HG03103 (cell line): Measurements from ENCODE around the gene MGST3.
"Not testable (repeated sequence)": the region's sequence is repeated elsewhere in the genome, so short reads cannot be mapped to it uniquely, and the experiment has no call there.

Source experiments
- ATAC-seq: cut with Tn5 transposase; IDR thresholded peaks from one replicate; pipeline ENCODE4 v1.9.1; 2021; ENCODE audit warnings: low read depth; ENCODE audit not compliant: unreplicated experiment

MGST3 gene

GRCh38 chr1:165628147-165628822, 2.7 kb upstream of the MGST3 start:
- no peak for ATAC-seq

- no peak for ATAC-seq
Measured at GRCh38 chr1:165629151-165629550, 1.9 kb upstream of the MGST3 start.

GRCh38 chr1:165629848-165630628, 996 bp upstream of the MGST3 start:
- no peak for ATAC-seq

GRCh38 chr1:165631342-165632151, 513 bp downstream of the MGST3 start:
- ATAC-seq: peak; percentile 30

- ATAC-seq: no peak
Measured at GRCh38 chr1:165632152-165632469, 1.1 kb downstream of the MGST3 start.

- no peak for ATAC-seq
Measured at GRCh38 chr1:165632491-165632890, 1.5 kb downstream of the MGST3 start.

- no peak for ATAC-seq
Measured at GRCh38 chr1:165633614-165634013, 2.6 kb downstream of the MGST3 start.

GRCh38 chr1:165634154-165634921, 3.3 kb downstream of the MGST3 start:
- no peak for ATAC-seq

- no peak for ATAC-seq
Measured at GRCh38 chr1:165635329-165635728, 4.3 kb downstream of the MGST3 start.

- ATAC-seq: no peak
Measured at GRCh38 chr1:165635823-165636222, 4.8 kb downstream of the MGST3 start.

- ATAC-seq: no peak
Measured at GRCh38 chr1:165637427-165637826, 6.4 kb downstream of the MGST3 start.

- not testable (repeated sequence) for ATAC-seq
Measured at GRCh38 chr1:165638211-165638610, 7.2 kb downstream of the MGST3 start.

- ATAC-seq: peak; percentile 23
Measured at GRCh38 chr1:165639821-165640623, 9.0 kb downstream of the MGST3 start.

GRCh38 chr1:165641231-165641987, 10.4 kb downstream of the MGST3 start:
- no peak for ATAC-seq

GRCh38 chr1:165644064-165644735, 13.2 kb downstream of the MGST3 start:
- ATAC-seq: no peak

GRCh38 chr1:165645654-165646366, 14.8 kb downstream of the MGST3 start:
- no peak for ATAC-seq

- ATAC-seq: no peak
Measured at GRCh38 chr1:165647517-165647916, 16.5 kb downstream of the MGST3 start.

- no peak for ATAC-seq
Measured at GRCh38 chr1:165647970-165648369, 16.9 kb downstream of the MGST3 start.
